WTC11 (cell line): ENCODE data around the gene PRRG1. TPM values are rescaled to one million over a fixed set of nuclear protein-coding genes. Genes with fewer than 3 reads are reported as not detected.
"Not testable (repeated sequence)": the region's sequence is repeated elsewhere in the genome, so short reads cannot be mapped to it uniquely, and the experiment has no call there.

Experiments
- ATAC-seq: fragments of 200-7000 bp; cut with Tn5 transposase; 2 replicates; pipeline ENCODE4 v1.10.0; 2021; ENCODE audit warnings: mild to moderate bottlenecking, moderate library complexity
- CTCF ChIA-PET: fragments of 300-600 bp; sonication (Branson Sonifier 250); formaldehyde crosslinking; loops from one replicate; lab custom pipeline; 2021; ENCODE audit warnings: antibody characterized with exemption; lab: Charles Lee
- POLR2A ChIA-PET: fragments of 350-600 bp; sonication (Branson Sonifier 250); formaldehyde crosslinking; loops from one replicate; lab custom pipeline; 2021; ENCODE audit warnings: antibody characterized with exemption; lab: Charles Lee
- DNase-seq: peaks from one replicate; pipeline ENCODE4 v3.0.0; 2021; ENCODE audit warnings: low spot score
- H3K27ac Mint-ChIP-seq: 2 replicates; pipeline ENCODE4 v1.8.0; 2021; ENCODE audit warnings: mixed read lengths
- H3K27me3 Mint-ChIP-seq: 2 replicates; pipeline ENCODE4 v1.8.0; 2021; ENCODE audit warnings: low read depth, mild to moderate bottlenecking, moderate library complexity, mixed read lengths
- H3K36me3 Mint-ChIP-seq: 2 replicates; pipeline ENCODE4 v1.8.0; 2021; ENCODE audit warnings: mixed read lengths
- H3K4me1 Mint-ChIP-seq: 2 replicates; pipeline ENCODE4 v1.8.0; 2022; ENCODE audit warnings: mixed read lengths
- H3K4me3 Mint-ChIP-seq: 2 replicates; pipeline ENCODE4 v1.8.0; 2021; ENCODE audit warnings: mild to moderate bottlenecking, moderate library complexity, mixed read lengths
- H3K9me3 Mint-ChIP-seq: 2 replicates; pipeline ENCODE4 v1.8.0; 2021; ENCODE audit warnings: mixed read lengths
- AR ChIP-seq: fragments of 250-450 bp; sonication (Bioruptor Pico); IDR thresholded peaks from 2 replicates; pipeline ENCODE4 v1.9.0; 2021; ENCODE audit warnings: mild to moderate bottlenecking
- ARID4B ChIP-seq: sonication (generic); formaldehyde crosslinking; IDR thresholded peaks from 2 replicates; pipeline ENCODE4 v1.8.0; 2023; ENCODE audit warnings: missing genetic modification reagents, mild to moderate bottlenecking, borderline replicate concordance
- CREM ChIP-seq: sonication (generic); formaldehyde crosslinking; IDR thresholded peaks from 2 replicates; pipeline ENCODE4 v1.8.1; 2022; ENCODE audit warnings: mild to moderate bottlenecking, missing genetic modification reagents, moderate library complexity
- E2F5 ChIP-seq: sonication (generic); formaldehyde crosslinking; IDR thresholded peaks from 2 replicates; pipeline ENCODE4 v1.8.1; 2022; ENCODE audit warnings: mild to moderate bottlenecking, moderate library complexity, missing genetic modification reagents
- JAZF1 ChIP-seq: fragments of 250-450 bp; sonication (Bioruptor Pico); IDR thresholded peaks from 2 replicates; pipeline ENCODE4 v1.9.0; 2021; ENCODE audit warnings: moderate library complexity, mild to moderate bottlenecking, inconsistent platforms
- KAT7 ChIP-seq: sonication (generic); formaldehyde crosslinking; IDR thresholded peaks from 2 replicates; pipeline ENCODE4 v1.8.1; 2023; ENCODE audit warnings: missing genetic modification reagents, mild to moderate bottlenecking, borderline replicate concordance
- MLX ChIP-seq: sonication (generic); formaldehyde crosslinking; IDR thresholded peaks from 2 replicates; pipeline ENCODE4 v1.8.1; 2023; ENCODE audit warnings: mild to moderate bottlenecking, missing genetic modification reagents, moderate library complexity
- MXD4 ChIP-seq: fragments of 250-450 bp; sonication (Bioruptor Pico); IDR thresholded peaks from 2 replicates; pipeline ENCODE4 v1.8.0; 2021; ENCODE audit warnings: mild to moderate bottlenecking, moderate library complexity, borderline replicate concordance
- NR3C1 ChIP-seq: sonication (generic); formaldehyde crosslinking; conservative IDR thresholded peaks from 2 replicates; pipeline ENCODE4 v1.8.1; 2023; ENCODE audit warnings: low read depth, mild to moderate bottlenecking, missing genetic modification reagents
- SMAD3 ChIP-seq: sonication (generic); formaldehyde crosslinking; IDR thresholded peaks from 2 replicates; pipeline ENCODE4 v1.8.0; 2022; ENCODE audit warnings: missing genetic modification reagents, mild to moderate bottlenecking, borderline replicate concordance
- USF2 ChIP-seq: sonication (generic); formaldehyde crosslinking; IDR thresholded peaks from 2 replicates; pipeline ENCODE4 v1.8.1; 2023; ENCODE audit warnings: mild to moderate bottlenecking, missing genetic modification reagents, moderate library complexity
- ZNF219 ChIP-seq: sonication (generic); formaldehyde crosslinking; IDR thresholded peaks from 2 replicates; pipeline ENCODE4 v1.8.0; 2023; ENCODE audit warnings: missing genetic modification reagents, mild to moderate bottlenecking, borderline replicate concordance
- ZNF263 ChIP-seq: sonication (generic); formaldehyde crosslinking; IDR thresholded peaks from 2 replicates; pipeline ENCODE4 v1.8.1; 2022; ENCODE audit warnings: low read depth, mild to moderate bottlenecking, moderate library complexity, missing genetic modification reagents
- total RNA-seq: library from RNA; stranded (reverse); gene quantifications from 3 replicates; pipeline ENCODE4 v1.2.3, GENCODE V29; 2021

The PRRG1 gene
- total RNA-seq, 1 experiment from 2014 or later = 8.1 TPM

GRCh38 chrX:37488323-37488722 lies 139.2 kb downstream of the PRRG1 start (continued):
- TF ChIP-seq AR (no peak), NR3C1 (CRISPR knock-in tag) (no peak), MLX (CRISPR knock-in tag) (no peak), E2F5 (no peak), ZNF263 (CRISPR knock-in tag) (no peak)
- TF ChIP-seq, all 79 proteins: peak for 0

GRCh38 chrX:37491686-37492085 lies 142.5 kb downstream of the PRRG1 start:
- H3K36me3 Mint-ChIP-seq = 0 out of 2 replicates have a peak, but pooled peaks cover 2% of the 10 kb centered on the region
- DNase-seq = no peak
- H3K9me3 Mint-ChIP-seq = peaks cover 3% of the 10 kb centered on the region
- H3K4me1 Mint-ChIP-seq = no peaks in the 10 kb centered on the region; the same call in 1 of the 2 replicates
- no peak for ATAC-seq
- no peak overlapping the region for H3K27ac Mint-ChIP-seq
- no peak overlapping the region for H3K4me3 Mint-ChIP-seq
- no peak for TF ChIP-seq SMAD3 (CRISPR knock-in tag)
- no peak for TF ChIP-seq KAT7
- no peak for TF ChIP-seq ARID4B (CRISPR knock-in tag)
- no peak for TF ChIP-seq ZNF219 (CRISPR knock-in tag)
- no peak for TF ChIP-seq CREM (CRISPR knock-in tag)
- no peak for TF ChIP-seq MXD4 (CRISPR knock-in tag)
- no peak for TF ChIP-seq USF2
- no peak for TF ChIP-seq JAZF1
- ChIA-PET CTCF (no interaction called here), POLR2A (no interaction called here)
- H3K27me3 Mint-ChIP-seq = no peaks in the 10 kb centered on the region; the same call in 1 of the 2 replicates

- POLR2A ChIA-PET, H3K4me3 Mint-ChIP-seq, H3K27ac Mint-ChIP-seq, H3K9me3 Mint-ChIP-seq, H3K27me3 Mint-ChIP-seq, H3K4me1 Mint-ChIP-seq, CTCF ChIA-PET, DNase-seq, H3K36me3 Mint-ChIP-seq: not testable (repeated sequence)
- ATAC-seq = peak; percentile 80
Measured at GRCh38 chrX:37495760-37496159, 146.6 kb downstream of the PRRG1 start.

GRCh38 chrX:37497126-37497525 lies 148.0 kb downstream of the PRRG1 start:
- ATAC-seq, DNase-seq, H3K4me1 Mint-ChIP-seq, CTCF ChIA-PET, H3K9me3 Mint-ChIP-seq, H3K27ac Mint-ChIP-seq, POLR2A ChIA-PET, H3K36me3 Mint-ChIP-seq, H3K27me3 Mint-ChIP-seq, H3K4me3 Mint-ChIP-seq: not testable (repeated sequence)

GRCh38 chrX:37498323-37498722 lies 149.2 kb downstream of the PRRG1 start:
- H3K9me3 Mint-ChIP-seq, H3K27ac Mint-ChIP-seq, DNase-seq, H3K36me3 Mint-ChIP-seq, H3K4me3 Mint-ChIP-seq, ATAC-seq, POLR2A ChIA-PET, CTCF ChIA-PET, H3K4me1 Mint-ChIP-seq, H3K27me3 Mint-ChIP-seq: not testable (repeated sequence)

GRCh38 chrX:37499649-37500048 lies 150.5 kb downstream of the PRRG1 start:
- CTCF ChIA-PET, POLR2A ChIA-PET, H3K9me3 Mint-ChIP-seq, H3K36me3 Mint-ChIP-seq, DNase-seq, ATAC-seq, H3K27ac Mint-ChIP-seq, H3K4me3 Mint-ChIP-seq, H3K4me1 Mint-ChIP-seq, H3K27me3 Mint-ChIP-seq: not testable (repeated sequence)
